ENCODE data around the gene PGLYRP1.

Gene PGLYRP1

DNA sequence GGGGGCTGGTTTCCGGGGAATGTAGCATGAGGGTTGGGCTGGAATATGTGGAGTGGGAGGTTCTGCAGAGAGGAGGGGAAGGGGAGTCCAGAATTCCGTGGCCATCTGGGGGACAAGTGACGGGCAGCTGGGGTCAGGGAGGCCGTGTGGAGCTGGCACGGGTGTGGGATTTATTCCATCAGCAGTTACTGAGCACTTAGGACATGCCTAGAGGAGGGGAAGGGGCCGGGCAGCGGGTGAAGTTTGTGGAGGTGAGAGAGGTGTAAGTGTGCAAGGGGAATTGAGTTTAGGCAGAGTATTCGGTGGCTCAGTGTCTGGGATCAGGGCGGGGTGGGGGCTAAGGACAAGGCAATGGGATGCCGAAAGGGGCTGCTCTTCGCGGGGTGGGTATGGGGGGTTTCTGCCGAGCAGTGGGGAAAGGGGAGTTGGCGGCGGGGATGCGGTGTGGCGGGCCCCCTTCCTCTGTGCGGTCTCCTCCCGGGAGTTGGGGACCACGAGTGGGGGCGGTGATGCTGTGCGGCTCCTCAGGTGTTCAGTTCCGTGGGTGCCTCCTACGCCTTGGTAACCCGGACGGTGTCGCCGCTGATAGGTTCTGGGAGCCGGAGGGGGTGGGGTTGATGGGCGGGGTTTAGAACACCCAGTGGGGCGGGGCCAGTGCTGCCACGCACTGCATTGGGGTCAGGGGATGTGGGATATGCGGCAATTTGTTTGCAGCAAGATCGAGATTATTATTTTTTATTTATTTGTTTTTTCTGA lies 22.2 kb downstream of the PGLYRP1 start:
- ATAC-seq = peak; percentile 87
- TF ChIP-seq, protein P1, sequence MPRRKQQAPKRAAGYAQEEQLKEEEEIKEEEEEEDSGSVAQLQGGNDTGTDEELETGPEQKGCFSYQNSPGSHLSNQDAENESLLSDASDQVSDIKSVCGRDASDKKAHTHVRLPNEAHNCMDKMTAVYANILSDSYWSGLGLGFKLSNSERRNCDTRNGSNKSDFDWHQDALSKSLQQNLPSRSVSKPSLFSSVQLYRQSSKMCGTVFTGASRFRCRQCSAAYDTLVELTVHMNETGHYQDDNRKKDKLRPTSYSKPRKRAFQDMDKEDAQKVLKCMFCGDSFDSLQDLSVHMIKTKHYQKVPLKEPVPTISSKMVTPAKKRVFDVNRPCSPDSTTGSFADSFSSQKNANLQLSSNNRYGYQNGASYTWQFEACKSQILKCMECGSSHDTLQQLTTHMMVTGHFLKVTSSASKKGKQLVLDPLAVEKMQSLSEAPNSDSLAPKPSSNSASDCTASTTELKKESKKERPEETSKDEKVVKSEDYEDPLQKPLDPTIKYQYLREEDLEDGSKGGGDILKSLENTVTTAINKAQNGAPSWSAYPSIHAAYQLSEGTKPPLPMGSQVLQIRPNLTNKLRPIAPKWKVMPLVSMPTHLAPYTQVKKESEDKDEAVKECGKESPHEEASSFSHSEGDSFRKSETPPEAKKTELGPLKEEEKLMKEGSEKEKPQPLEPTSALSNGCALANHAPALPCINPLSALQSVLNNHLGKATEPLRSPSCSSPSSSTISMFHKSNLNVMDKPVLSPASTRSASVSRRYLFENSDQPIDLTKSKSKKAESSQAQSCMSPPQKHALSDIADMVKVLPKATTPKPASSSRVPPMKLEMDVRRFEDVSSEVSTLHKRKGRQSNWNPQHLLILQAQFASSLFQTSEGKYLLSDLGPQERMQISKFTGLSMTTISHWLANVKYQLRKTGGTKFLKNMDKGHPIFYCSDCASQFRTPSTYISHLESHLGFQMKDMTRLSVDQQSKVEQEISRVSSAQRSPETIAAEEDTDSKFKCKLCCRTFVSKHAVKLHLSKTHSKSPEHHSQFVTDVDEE (CRISPR knock-in tag; IDR thresholded peaks at IDR 0.05) = no peak
- TF ChIP-seq ZNF565 (CRISPR knock-in tag; conservative IDR thresholded peaks at IDR 0.05; ENCODE audit: low read depth) = no peak
- TF ChIP-seq ESRRG (CRISPR knock-in tag; IDR thresholded peaks at IDR 0.05) = no peak
- no peak for TF ChIP-seq GLIS3 (CRISPR knock-in tag; IDR thresholded peaks at IDR 0.05)
- no peak for TF ChIP-seq PPARA (CRISPR knock-in tag; IDR thresholded peaks at IDR 0.05; ENCODE audit: borderline replicate concordance)
- no peak for TF ChIP-seq SNAI2 (CRISPR knock-in tag; IDR thresholded peaks at IDR 0.05)
- TF ChIP-seq CSRNP3 (CRISPR knock-in tag; IDR thresholded peaks at IDR 0.05) = no peak
- TF ChIP-seq TCF4 (CRISPR knock-in tag; IDR thresholded peaks at IDR 0.05; ENCODE audit: borderline replicate concordance) = no peak
- TF ChIP-seq CSDC2 (CRISPR knock-in tag; IDR thresholded peaks at IDR 0.05) = no peak
- no peak for TF ChIP-seq ZC3H10 (CRISPR knock-in tag; IDR thresholded peaks at IDR 0.05)
- TF ChIP-seq ARNTL (CRISPR knock-in tag; IDR thresholded peaks at IDR 0.05; ENCODE audit: borderline replicate concordance, low read depth) = no peak
- no peak for TF ChIP-seq OSR1 (CRISPR knock-in tag; IDR thresholded peaks at IDR 0.05)
- TF ChIP-seq RARB (CRISPR knock-in tag; IDR thresholded peaks at IDR 0.05) = no peak

DNA sequence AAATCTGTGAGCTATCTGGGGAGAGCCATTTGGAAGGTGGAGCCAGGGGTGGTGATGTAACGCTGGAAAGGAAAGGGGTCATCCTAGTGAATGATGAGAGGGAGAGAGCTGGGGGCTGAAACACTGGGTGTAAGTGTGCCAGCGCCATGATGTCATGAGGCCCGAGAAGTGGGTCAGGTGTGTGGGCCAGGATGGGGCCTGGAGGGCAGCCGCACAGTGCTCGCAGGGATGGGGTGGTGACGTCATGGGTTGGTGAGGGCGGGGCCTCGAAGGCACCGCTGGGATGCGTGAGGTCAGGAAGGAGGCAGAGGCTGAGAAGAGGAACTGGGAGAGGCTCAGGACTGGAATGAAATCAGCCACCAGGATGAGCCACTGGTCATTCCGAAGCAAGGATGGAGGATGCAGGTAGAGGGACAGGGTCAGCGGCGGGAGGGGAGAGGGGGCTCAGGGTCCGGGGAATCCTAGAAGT lies 23.2 kb downstream of the PGLYRP1 start:
- no peak for TF ChIP-seq ZC3H10 (CRISPR knock-in tag; IDR thresholded peaks at IDR 0.05)
- TF ChIP-seq ZNF565 (CRISPR knock-in tag; conservative IDR thresholded peaks at IDR 0.05; ENCODE audit: low read depth) = 0 out of 2 replicates have a peak, but pooled peaks have one; percentile 30
- TF ChIP-seq CREB5 (CRISPR knock-in tag; IDR thresholded peaks at IDR 0.05; ENCODE audit: low read depth) = peak; percentile 29; the same call in 1 of the 2 replicates
- TF ChIP-seq ZNF70 (CRISPR knock-in tag; IDR thresholded peaks at IDR 0.05) = peak; percentile 12; the same call in 1 of the 2 replicates
- TF ChIP-seq TCF4 (CRISPR knock-in tag; IDR thresholded peaks at IDR 0.05; ENCODE audit: borderline replicate concordance) = no peak

GRCh38 chr19:45998834-45999233 lies 24.0 kb downstream of the PGLYRP1 start:
- TF ChIP-seq CSDC2 (CRISPR knock-in tag; IDR thresholded peaks at IDR 0.05) (no peak), ZC3H10 (CRISPR knock-in tag; IDR thresholded peaks at IDR 0.05) (no peak), ZFP30 (CRISPR knock-in tag; IDR thresholded peaks at IDR 0.05) (no peak), TCF4 (CRISPR knock-in tag; IDR thresholded peaks at IDR 0.05; ENCODE audit: borderline replicate concordance) (no peak), ISL1 (CRISPR knock-in tag; IDR thresholded peaks at IDR 0.05) (no peak), RARB (CRISPR knock-in tag; IDR thresholded peaks at IDR 0.05) (no peak)
- TF ChIP-seq, protein P2, sequence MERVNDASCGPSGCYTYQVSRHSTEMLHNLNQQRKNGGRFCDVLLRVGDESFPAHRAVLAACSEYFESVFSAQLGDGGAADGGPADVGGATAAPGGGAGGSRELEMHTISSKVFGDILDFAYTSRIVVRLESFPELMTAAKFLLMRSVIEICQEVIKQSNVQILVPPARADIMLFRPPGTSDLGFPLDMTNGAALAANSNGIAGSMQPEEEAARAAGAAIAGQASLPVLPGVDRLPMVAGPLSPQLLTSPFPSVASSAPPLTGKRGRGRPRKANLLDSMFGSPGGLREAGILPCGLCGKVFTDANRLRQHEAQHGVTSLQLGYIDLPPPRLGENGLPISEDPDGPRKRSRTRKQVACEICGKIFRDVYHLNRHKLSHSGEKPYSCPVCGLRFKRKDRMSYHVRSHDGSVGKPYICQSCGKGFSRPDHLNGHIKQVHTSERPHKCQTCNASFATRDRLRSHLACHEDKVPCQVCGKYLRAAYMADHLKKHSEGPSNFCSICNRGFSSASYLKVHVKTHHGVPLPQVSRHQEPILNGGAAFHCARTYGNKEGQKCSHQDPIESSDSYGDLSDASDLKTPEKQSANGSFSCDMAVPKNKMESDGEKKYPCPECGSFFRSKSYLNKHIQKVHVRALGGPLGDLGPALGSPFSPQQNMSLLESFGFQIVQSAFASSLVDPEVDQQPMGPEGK (CRISPR knock-in tag; IDR thresholded peaks at IDR 0.05; ENCODE audit: borderline replicate concordance) = no peak

More for the DNA sequence above, 23.2 kb downstream of the PGLYRP1 start:
- peak; percentile 18; the same call in 2 of the 3 replicates for ATAC-seq

DNA sequence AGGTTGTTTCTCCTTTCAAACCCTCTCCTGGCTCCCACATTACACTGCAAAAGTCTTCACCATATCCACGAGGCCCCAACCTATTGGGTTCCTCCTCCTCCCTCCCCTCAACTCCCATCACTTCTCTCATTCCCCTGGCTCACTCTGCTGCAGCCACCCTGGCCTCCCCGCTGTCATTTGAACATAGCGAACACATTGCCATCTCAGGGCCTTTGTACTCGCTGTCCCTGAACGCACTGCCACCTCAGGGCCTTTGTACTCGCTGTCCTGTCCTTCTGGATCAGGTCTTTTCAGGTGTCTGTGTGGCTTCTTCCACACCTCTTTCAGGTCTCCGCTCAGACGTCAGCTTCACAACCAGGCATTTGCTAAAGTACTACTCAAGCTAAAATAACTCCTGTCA lies 25.9 kb downstream of the PGLYRP1 start:
- no peak for ATAC-seq
- TF ChIP-seq ESRRG (CRISPR knock-in tag; IDR thresholded peaks at IDR 0.05) (no peak), ZFP3 (CRISPR knock-in tag; IDR thresholded peaks at IDR 0.05) (no peak), ZNF8 (CRISPR knock-in tag; IDR thresholded peaks at IDR 0.05) (no peak), OSR1 (CRISPR knock-in tag; IDR thresholded peaks at IDR 0.05) (no peak), ZNF70 (CRISPR knock-in tag; IDR thresholded peaks at IDR 0.05) (no peak), TCF4 (CRISPR knock-in tag; IDR thresholded peaks at IDR 0.05; ENCODE audit: borderline replicate concordance) (no peak), ARNTL (CRISPR knock-in tag; IDR thresholded peaks at IDR 0.05; ENCODE audit: borderline replicate concordance, low read depth) (no peak), ZNF565 (CRISPR knock-in tag; conservative IDR thresholded peaks at IDR 0.05; ENCODE audit: low read depth) (no peak), CREB5 (CRISPR knock-in tag; IDR thresholded peaks at IDR 0.05; ENCODE audit: low read depth) (no peak), TOX (CRISPR knock-in tag; IDR thresholded peaks at IDR 0.05; ENCODE audit: borderline replicate concordance) (no peak)
- TF ChIP-seq, protein P1 (CRISPR knock-in tag; IDR thresholded peaks at IDR 0.05) = no peak

More at GRCh38 chr19:45998834-45999233, 24.0 kb downstream of the PGLYRP1 start:
- ATAC-seq = no peak
